IPS DF 6.9 (cell line): ENCODE data around the gene NPL.

Experiments
- DNase-seq: peaks from one replicate; pipeline ENCODE4 v3.0.0-alpha.2; 2013; ENCODE audit warnings: low read depth, low spot score
- H3K27ac ChIP-seq: one replicate; pipeline ENCODE4 v1.5.1; 2013; ENCODE audit warnings: low read length, control low read depth
- H3K27me3 ChIP-seq: 2 replicates; pipeline ENCODE4 v1.6.1; 2013; ENCODE audit warnings: mild to moderate bottlenecking, low read length; ENCODE audit not compliant: control insufficient read depth, insufficient read depth
- H3K36me3 ChIP-seq: 2 replicates; pipeline ENCODE4 v1.6.1; 2013; ENCODE audit warnings: low read length; ENCODE audit not compliant: control insufficient read depth, insufficient read depth
- H3K4me1 ChIP-seq: 2 replicates; pipeline ENCODE4 v1.6.1; 2013; ENCODE audit warnings: low read length; ENCODE audit not compliant: control insufficient read depth, insufficient read depth
- H3K4me3 ChIP-seq: 2 replicates; pipeline ENCODE4 v1.5.1; 2013; ENCODE audit warnings: mild to moderate bottlenecking, low read length
- H3K9me3 ChIP-seq: 2 replicates; pipeline ENCODE4 v1.6.1; 2013; ENCODE audit warnings: low read length, inconsistent platforms; ENCODE audit not compliant: control insufficient read depth, insufficient read depth
- WGBS: extraction: QIAGEN DNeasy Blood & Tissue Kit; methylation state at CpG from one replicate; pipeline ENCODE4 v1.1.7; 2013; ENCODE audit warnings: mixed read lengths, missing lambda C conversion rate; ENCODE audit not compliant: insufficient read length, insufficient coverage; 5-methylcytosine and 5-hydroxymethylcytosine counted together

NPL gene

DNA sequence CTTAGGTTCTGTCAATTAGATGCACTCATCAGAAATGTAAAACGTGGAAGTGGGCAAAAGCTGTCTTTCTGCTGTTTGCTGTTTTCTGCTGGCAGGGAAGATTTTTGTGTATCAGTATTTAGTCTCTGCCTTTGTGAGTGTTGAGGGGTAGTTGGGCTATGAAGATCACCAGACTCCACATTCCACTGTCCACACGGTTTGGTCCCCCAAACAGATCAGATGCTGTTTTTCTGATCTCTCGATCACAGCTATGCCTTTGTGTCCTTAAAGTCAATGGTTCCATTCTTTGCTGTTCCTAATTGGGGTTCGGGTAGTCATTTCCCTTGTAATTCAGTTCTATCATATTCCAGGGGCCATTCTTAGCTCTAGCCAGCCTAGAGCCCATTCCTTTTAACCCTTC is 27.0 kb upstream of the NPL start:
- Histone ChIP-seq H3K9me3 (no peaks in the 10 kb centered on the region), H3K36me3 (no peaks in the 10 kb centered on the region), H3K4me1 (no peaks in the 10 kb centered on the region), H3K27me3 (no peaks in the 10 kb centered on the region), H3K4me3 (no peak overlapping the region), H3K27ac (no peak overlapping the region)
- no peak for DNase-seq
- WGBS = no CpG with 5 or more reads among the region's 4 CpGs

DNA sequence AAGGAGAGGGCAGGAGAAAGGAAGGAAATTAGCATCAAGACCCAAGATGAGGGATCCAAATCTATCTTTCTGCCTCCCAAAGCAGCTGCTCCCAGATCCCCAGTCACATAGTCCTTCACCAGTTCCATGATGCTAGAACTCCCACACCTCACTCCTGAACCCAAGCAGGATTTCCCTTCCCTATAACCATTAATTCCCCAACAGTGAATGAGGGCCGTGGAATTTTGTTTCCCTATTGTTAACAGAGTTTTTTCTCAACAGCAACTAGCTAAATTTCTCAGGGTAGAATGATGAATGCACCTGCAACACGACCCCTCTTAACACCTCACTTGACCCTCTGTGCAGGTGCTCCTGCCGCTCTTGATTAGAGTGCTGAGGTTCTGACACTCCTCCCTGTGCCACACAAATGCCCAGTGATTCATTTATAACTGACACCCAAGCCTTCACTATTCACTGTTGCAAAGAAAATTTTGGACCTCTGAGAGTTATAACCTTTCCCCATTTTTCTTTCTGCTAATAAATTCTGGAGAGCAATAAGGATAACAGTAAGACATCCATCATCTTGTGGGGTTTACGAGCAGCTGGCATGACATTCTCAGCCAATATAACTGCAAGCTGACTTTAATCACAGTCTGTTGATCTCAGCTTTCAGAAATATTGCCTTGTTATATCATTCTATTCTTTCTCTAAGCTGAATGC is 25.4 kb upstream of the NPL start:
- no peak overlapping the region for H3K4me3 ChIP-seq
- H3K27ac ChIP-seq = no peak overlapping the region
- DNase-seq = no peak
- H3K27me3 ChIP-seq = no peaks in the 10 kb centered on the region
- WGBS = no CpG with 5 or more reads among the region's 4 CpGs
- no peaks in the 10 kb centered on the region for H3K36me3 ChIP-seq
- no peaks in the 10 kb centered on the region for H3K4me1 ChIP-seq
- no peaks in the 10 kb centered on the region for H3K9me3 ChIP-seq

DNA sequence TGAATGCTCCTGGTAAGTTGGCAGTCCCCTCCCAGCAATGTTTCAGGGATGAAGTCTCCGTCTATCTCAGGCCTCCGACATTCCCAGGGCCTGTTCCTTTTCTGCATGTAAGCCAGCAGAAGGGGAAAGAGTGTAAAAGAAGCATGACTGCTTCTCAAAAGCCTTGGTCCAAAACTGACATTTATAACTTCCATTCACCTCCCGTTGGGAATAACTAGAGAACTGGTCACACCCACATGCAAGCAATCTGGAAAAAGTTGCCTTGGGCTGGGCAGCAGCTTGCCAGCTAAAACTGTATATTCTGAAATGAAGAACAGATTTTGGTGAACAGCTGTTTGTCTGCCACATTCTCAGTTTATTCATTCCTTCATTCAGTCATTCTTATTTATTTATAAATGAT is 24.2 kb upstream of the NPL start:
- WGBS = no CpG with 5 or more reads among the region's 3 CpGs
- no peak overlapping the region for H3K27ac ChIP-seq
- no peak for DNase-seq
- no peaks in the 10 kb centered on the region for H3K9me3 ChIP-seq
- H3K36me3 ChIP-seq = no peaks in the 10 kb centered on the region
- H3K27me3 ChIP-seq = no peaks in the 10 kb centered on the region
- no peak overlapping the region for H3K4me3 ChIP-seq
- H3K4me1 ChIP-seq = no peaks in the 10 kb centered on the region

DNA sequence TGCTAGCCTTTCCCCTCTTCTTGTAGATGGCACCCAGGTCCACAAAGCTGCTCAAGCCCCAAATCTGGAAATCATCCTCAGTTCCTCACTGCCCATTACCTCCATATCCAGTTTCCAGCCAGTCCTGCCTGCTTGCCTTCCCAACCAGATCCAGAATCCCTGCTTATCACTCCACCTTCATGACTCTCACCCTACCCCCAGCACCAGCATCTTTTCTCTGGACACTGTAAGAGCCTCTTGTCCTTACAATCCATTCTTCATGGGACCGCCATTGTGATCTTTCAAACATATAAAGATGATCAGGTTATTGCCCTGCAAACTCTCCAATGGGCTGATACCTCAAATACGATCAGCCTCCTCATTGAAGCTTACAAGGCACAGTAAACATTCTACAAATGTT is 23.5 kb upstream of the NPL start:
- DNase-seq = no peak
- Histone ChIP-seq H3K4me1 (no peaks in the 10 kb centered on the region), H3K36me3 (no peaks in the 10 kb centered on the region), H3K9me3 (no peaks in the 10 kb centered on the region), H3K4me3 (no peak overlapping the region), H3K27ac (no peak overlapping the region), H3K27me3 (no peaks in the 10 kb centered on the region)
- WGBS = no CpG with 5 or more reads among the region's 2 CpGs

DNA sequence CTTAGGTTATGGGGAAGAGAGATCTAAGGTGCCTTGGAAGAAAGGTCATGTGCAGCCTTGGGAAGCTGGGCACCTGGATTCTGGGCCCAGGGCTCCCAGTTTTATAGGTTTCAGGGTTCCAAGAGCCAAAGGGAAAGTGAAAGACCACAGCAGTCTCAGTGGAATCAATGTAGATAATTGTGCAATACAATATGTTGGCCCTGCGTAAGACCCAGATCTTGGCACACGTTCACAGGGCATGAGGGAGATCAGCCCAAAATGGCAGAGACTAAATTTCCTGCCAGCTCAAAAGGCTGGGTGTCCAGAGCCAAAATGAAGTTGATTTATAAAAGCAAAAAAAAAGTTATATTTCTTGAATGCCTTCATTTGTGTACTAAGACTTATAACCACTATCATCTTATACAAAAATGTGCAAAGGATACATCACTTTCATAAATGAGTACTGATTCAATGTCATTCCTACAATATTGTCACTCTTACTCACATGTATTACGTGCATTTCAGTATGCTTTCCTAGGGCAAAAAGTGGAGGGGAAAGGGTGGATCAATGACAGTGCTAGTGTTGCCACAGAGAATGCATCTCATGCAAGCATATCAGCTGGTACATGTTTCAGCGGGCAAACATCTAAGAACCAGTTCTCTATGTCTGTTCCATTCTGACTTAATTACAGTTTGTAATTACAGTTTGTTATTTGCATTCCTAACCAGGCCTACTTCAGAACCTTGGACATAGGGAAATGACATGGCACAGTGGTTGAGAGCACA is 22.5 kb upstream of the NPL start:
- no peaks in the 10 kb centered on the region for H3K36me3 ChIP-seq
- H3K4me3 ChIP-seq = no peak overlapping the region
- H3K9me3 ChIP-seq = no peaks in the 10 kb centered on the region
- DNase-seq = no peak
- H3K27me3 ChIP-seq = no peaks in the 10 kb centered on the region
- no CpG with 5 or more reads among the region's 4 CpGs for WGBS
- H3K27ac ChIP-seq = no peak overlapping the region
- H3K4me1 ChIP-seq = no peaks in the 10 kb centered on the region; the same call in 1 of the 2 replicates

DNA sequence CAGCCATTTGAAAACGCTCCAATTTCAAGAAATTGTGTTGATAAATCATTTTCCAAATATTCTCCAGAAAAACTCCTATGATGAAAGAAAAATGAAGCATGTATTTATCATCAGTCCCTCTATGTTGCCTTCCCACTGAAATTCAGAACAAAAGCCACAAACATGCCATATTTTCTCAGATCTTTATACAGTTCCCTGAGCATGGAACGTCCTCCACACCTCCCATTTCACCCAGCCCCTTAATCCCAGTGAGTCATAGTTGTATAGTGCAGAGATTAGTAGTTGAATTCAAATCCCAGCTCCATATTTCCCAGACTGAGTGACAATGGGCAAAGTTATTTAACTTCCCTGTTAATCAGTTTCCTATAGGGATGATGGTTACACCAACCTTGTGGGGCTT is 20.6 kb upstream of the NPL start:
- no peaks in the 10 kb centered on the region for H3K9me3 ChIP-seq
- no peaks in the 10 kb centered on the region for H3K27me3 ChIP-seq
- H3K4me3 ChIP-seq = no peak overlapping the region
- no peaks in the 10 kb centered on the region; the same call in 1 of the 2 replicates for H3K4me1 ChIP-seq
- WGBS = no CpG with 5 or more reads among the region's 2 CpGs
- no peak overlapping the region for H3K27ac ChIP-seq
- no peaks in the 10 kb centered on the region for H3K36me3 ChIP-seq
- no peak for DNase-seq

DNA sequence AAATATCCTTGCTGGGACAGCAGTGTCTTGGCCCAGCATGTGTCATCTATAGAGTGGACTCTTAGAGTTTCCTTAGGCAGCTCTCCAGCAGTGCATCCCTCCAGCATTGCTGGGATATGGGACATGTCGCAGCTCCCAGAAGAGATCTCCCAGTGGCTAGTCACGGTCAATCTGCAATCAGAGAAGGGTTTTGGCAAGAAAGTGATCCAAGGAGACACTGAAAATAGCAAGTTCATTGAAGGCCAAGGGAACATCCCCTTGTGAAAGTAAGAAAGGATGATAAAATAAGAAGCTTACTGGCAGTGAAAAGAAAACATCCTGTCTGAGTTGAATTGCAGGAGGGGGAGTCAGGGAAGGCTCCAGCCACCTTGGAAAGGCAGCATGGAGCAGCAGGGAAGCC is 19.3 kb upstream of the NPL start:
- Histone ChIP-seq H3K4me1 (no peaks in the 10 kb centered on the region; the same call in 1 of the 2 replicates), H3K27me3 (no peaks in the 10 kb centered on the region), H3K4me3 (no peak overlapping the region), H3K36me3 (no peaks in the 10 kb centered on the region), H3K9me3 (no peaks in the 10 kb centered on the region), H3K27ac (no peak overlapping the region)
- DNase-seq = no peak
- no CpG with 5 or more reads among the region's 2 CpGs for WGBS

DNA sequence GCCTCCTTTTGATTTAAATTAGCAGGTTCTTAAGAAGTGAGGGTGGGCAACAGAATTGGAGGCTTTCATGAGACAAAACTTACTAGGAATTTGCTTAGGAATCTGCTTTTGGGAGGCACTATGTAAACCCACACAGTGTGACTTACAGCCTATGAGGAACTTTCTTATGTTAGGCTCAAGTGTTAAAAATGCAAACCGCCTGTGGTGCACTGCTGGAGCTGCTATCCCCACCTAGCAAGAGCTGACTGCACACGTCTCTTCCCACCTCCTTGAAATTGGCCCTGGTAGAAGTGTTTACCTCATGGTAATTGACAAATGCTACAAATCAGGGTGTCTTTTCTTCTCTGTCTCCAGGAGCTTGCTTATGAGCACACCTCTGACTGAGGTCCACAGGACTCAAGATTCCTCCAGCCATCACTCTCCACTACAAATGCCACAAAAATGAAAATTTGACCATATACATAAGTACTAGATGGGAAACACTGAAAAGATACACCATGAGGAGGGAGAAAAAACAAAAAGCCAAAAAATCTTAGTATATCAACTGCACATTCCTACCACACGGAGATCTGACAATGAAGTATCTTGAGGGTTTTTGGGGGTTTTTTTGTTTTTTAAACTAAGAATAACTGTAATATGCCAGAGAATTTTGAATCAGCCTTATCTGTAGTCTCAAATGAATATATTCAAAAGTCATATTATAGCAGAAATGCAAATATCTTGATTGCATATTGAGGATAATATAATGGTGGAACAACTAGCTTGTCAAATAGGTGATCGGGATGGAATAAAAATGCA is 18.2 kb upstream of the NPL start:
- no peak overlapping the region for H3K4me3 ChIP-seq
- no peak overlapping the region for H3K27ac ChIP-seq
- no peaks in the 10 kb centered on the region; the same call in 1 of the 2 replicates for H3K4me1 ChIP-seq
- no peaks in the 10 kb centered on the region for H3K27me3 ChIP-seq
- no peaks in the 10 kb centered on the region for H3K36me3 ChIP-seq
- H3K9me3 ChIP-seq = no peaks in the 10 kb centered on the region
- WGBS = no CpG with 5 or more reads among the region's 4 CpGs
- no peak for DNase-seq

DNA sequence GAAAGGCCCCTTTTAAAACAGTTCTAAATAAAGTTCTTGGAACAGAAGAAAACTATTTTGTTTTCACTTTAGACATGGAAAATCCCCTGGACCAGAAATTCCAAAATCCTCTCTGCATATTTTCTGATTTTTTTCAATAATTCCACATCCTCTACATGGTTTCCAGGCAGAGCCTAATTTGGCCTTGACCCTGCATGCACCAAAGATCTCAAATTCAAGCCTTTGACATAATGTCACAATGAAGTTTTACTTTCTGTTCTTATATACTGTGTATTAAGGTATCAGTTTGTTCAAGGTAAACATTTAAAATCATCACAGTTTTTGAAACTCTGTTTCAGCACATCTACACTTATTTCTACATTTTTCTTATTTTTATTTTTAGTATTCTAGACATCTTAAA is 12.2 kb upstream of the NPL start:
- H3K4me3 ChIP-seq = no peak overlapping the region
- H3K36me3 ChIP-seq = no peaks in the 10 kb centered on the region
- DNase-seq = no peak
- no peak overlapping the region for H3K27ac ChIP-seq
- no peaks in the 10 kb centered on the region for H3K9me3 ChIP-seq
- H3K27me3 ChIP-seq = no peaks in the 10 kb centered on the region
- 0 out of 2 replicates have a peak, but pooled peaks cover 2% of the 10 kb centered on the region for H3K4me1 ChIP-seq

DNA sequence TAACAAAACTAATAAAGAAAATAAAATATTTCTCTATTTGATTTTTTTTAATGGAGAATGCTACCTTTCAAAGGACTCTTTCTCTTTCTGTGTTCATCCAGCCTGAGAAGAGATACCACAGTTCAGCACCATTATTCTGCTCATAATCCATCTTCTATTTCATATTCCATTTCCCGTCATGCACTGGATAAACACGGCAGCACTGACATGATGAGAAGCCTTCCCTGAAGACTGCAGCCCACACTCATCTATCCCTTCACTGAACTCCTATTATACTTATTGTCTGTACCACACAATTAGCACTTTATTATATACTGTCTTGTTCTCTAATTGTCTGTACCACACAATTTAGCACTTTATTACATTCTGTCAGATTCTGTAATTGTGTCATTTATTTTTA is 10.7 kb upstream of the NPL start:
- Histone ChIP-seq H3K4me1 (0 out of 2 replicates have a peak, but pooled peaks cover 2% of the 10 kb centered on the region), H3K36me3 (no peaks in the 10 kb centered on the region), H3K27ac (no peak overlapping the region), H3K9me3 (no peaks in the 10 kb centered on the region), H3K27me3 (no peaks in the 10 kb centered on the region), H3K4me3 (no peak overlapping the region)
- no CpG with 5 or more reads among the region's 2 CpGs for WGBS
- DNase-seq = no peak
